Activated T-cell treated with anti-CD3 and anti-CD28 coated beads, Interleukin-2, amount 50 U/mL, for 24 hours (primary cell): ENCODE data around the gene TRAPPC2L.
A peak's percentile ranks its signal among the peaks of the same experiment; 100 is the strongest.
"Not testable (repeated sequence)": the region's sequence is repeated elsewhere in the genome, so short reads cannot be mapped to it uniquely, and the experiment has no call there.

Experiments
- DNase-seq: peaks from one replicate; pipeline ENCODE4 v3.0.0-alpha.2; 2020
- H3K27ac Mint-ChIP-seq: 2 replicates; pipeline ENCODE4 v1.8.0; 2020; ENCODE audit warnings: mild to moderate bottlenecking, mixed read lengths
- H3K27me3 Mint-ChIP-seq: 2 replicates; pipeline ENCODE4 v1.8.0; 2020; ENCODE audit warnings: mixed read lengths
- H3K36me3 Mint-ChIP-seq: 2 replicates; pipeline ENCODE4 v1.8.0; 2020; ENCODE audit warnings: low read depth, mixed read lengths
- H3K4me1 Mint-ChIP-seq: 2 replicates; pipeline ENCODE4 v1.8.0; 2020; ENCODE audit warnings: low read depth, mixed read lengths
- H3K4me3 Mint-ChIP-seq: 2 replicates; pipeline ENCODE4 v1.8.0; 2020; ENCODE audit warnings: mild to moderate bottlenecking, moderate library complexity, mixed read lengths
- H3K9me3 Mint-ChIP-seq: 2 replicates; pipeline ENCODE4 v1.8.0; 2020; ENCODE audit warnings: mixed read lengths

Gene TRAPPC2L

DNA sequence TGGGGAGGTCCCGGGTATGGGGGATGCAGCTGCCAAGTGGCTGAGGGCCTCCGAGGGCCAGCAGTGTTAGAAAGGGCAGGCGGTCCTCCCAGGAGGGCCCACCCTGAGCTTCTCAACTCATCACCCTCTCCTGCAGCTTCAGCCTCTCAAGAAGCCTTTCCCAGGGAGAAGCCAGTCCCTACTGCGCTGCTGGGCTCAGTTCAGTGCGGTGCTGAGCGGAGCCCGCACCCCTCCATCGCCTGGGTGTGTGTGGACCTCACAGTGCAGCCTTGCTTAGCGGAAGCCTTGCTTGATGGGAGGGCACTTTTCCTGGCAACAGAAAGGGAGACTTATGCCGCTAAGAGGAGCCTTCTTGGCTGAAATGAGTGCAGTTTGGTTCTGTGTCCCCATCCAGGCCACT lies 41.7 kb upstream of the TRAPPC2L start:
- H3K9me3 Mint-ChIP-seq, result no peaks in the 10 kb centered on the region
- H3K36me3 Mint-ChIP-seq, result peaks cover 11% of the 10 kb centered on the region
- DNase-seq, result no peak
- no peak overlapping the region for H3K27ac Mint-ChIP-seq
- H3K27me3 Mint-ChIP-seq, result no peaks in the 10 kb centered on the region
- H3K4me1 Mint-ChIP-seq, result peaks cover 12% of the 10 kb centered on the region
- no peak overlapping the region for H3K4me3 Mint-ChIP-seq

DNA sequence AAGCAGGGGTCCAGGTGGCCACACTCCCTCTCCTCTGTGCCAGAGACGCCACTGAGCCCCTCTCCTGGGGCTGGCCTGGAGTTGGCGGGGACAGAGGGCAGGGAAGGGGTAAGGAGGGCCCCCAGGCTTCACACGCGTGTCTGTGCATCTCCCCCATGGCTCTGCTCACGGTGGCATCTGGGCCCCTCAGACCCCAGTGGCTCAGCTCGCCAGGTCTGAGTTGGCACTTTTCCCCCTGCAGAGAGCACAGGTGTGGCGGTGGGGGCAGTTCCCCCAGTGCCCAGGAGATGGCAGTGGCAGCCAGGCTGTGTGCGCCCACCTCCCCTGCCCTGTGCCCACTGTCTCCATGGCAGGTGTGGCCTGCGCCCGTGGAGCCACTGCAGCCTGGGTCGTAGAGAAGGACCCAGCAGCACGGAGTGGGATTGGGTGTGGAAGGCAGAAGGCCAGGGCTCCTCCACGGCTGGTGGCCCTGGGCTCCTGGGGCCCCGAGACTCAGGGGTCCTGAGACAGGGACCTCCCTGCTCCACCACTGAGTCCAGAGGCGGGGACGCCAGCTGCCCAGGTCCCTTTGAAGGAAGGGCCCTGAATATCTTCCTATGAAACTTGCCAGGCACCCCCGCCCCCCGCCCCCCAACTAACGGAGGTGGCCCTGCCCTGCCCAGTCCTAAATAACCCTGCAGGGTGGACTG lies 40.9 kb upstream of the TRAPPC2L start:
- no peak overlapping the region for H3K27ac Mint-ChIP-seq
- H3K4me1 Mint-ChIP-seq, result peaks cover 11% of the 10 kb centered on the region
- no peak overlapping the region for H3K4me3 Mint-ChIP-seq
- H3K27me3 Mint-ChIP-seq, result no peaks in the 10 kb centered on the region
- no peaks in the 10 kb centered on the region for H3K9me3 Mint-ChIP-seq
- DNase-seq, result peak; percentile 79
- H3K36me3 Mint-ChIP-seq, result peaks cover 3% of the 10 kb centered on the region

DNA sequence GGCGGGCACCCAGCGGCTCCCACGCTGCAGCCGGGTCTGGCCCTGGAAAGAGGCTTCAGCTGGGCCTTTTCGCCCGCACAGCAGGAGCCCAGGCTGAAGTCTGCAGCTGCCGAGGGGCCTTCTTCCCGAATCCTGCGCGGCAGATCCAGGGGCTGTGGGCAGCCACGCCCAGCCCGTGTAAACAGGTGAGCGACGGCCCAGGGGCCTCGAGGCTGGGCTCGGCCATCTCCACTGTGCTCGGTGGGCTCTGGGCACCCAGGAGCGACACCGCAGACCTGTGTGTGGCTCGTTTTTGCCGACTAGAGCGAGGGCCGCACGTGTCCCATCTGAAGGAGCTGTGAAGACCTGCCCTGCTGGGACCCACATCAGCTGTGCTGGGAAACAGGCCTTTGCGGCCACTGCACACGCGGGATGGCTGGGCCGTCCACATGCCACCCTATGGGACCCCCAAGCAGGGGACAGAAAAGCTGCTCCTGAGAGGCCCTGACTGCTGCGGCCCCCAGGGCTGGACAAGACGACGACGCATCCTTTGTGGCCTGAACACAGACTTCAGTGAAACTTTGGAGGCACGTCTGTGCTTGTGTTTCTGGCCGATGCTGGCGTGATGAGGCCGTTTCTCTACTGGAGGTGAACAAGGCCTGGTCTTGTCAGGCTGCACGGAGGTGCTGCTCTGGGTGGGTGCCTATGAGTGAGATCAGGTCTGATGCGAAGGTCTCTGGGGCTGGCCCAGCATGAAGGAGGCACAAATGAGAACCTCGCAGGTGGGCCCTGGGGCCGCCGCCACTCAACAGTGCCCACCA lies 40.0 kb upstream of the TRAPPC2L start:
- H3K36me3 Mint-ChIP-seq, result peaks cover 1% of the 10 kb centered on the region
- no peak overlapping the region for H3K4me3 Mint-ChIP-seq
- H3K9me3 Mint-ChIP-seq, result no peaks in the 10 kb centered on the region
- peaks cover 10% of the 10 kb centered on the region for H3K4me1 Mint-ChIP-seq
- no peak overlapping the region for H3K27ac Mint-ChIP-seq
- no peak for DNase-seq
- no peaks in the 10 kb centered on the region for H3K27me3 Mint-ChIP-seq

DNA sequence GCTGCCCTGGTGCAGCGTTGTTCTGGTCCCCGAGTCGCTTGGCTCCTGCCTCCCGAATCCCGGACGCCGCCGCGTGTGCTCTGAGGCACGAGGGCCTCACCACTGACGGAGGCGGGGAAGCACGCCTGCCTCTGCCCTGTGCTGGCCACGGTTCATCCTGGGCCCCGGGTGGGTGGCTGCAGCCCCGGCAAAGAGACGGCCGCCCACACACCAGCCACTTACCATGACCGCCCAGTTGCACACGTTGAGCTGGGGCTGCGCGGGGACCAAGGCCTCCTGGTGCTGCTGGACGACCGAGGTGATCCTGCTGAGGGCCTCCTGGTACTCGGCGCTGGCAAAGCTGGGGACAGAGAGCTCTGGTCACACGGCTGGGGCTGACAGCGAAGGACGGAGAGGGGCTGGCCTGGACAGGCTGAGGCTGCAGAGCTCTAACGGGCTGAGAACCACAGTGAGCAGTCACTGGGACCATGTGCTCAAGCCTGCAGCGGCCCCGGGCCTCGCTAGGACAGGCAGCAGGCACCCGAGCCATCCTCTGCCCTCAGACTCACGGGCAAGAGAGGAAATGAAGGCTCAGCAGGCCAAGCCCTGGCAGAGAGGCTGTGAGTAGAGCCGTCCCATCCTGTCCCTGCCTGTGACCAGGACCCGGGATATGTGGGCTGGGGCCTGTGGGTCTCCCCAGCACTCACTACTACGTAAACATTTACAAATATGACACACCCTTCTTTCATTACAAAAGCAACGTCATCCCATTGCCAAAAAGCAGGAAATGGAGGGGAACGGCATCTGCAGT lies 38.9 kb upstream of the TRAPPC2L start:
- Mint-ChIP-seq H3K4me3 (no peak overlapping the region), H3K36me3 (peaks cover 4% of the 10 kb centered on the region), H3K27me3 (no peaks in the 10 kb centered on the region), H3K9me3 (no peaks in the 10 kb centered on the region), H3K27ac (peak overlapping the region; percentile 26), H3K4me1 (peaks cover 4% of the 10 kb centered on the region)
- DNase-seq, result no peak

DNA sequence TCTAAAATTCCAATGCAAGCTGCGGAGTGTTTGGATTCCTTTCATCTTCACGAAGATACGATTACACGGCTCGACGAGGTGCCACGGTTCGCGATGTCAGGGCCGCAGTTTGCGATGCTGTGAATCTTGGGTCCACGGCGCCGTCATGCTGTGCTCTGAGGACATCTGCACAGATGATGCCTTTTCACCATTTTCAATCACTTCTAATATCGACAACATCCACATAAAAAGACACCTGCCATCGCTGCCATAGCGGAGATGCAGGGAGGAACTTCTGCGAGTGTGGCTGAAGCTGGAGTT lies 38.4 kb upstream of the TRAPPC2L start:
- H3K27me3 Mint-ChIP-seq, result no peaks in the 10 kb centered on the region
- H3K27ac Mint-ChIP-seq, result no peak overlapping the region
- peaks cover 6% of the 10 kb centered on the region for H3K36me3 Mint-ChIP-seq

DNA sequence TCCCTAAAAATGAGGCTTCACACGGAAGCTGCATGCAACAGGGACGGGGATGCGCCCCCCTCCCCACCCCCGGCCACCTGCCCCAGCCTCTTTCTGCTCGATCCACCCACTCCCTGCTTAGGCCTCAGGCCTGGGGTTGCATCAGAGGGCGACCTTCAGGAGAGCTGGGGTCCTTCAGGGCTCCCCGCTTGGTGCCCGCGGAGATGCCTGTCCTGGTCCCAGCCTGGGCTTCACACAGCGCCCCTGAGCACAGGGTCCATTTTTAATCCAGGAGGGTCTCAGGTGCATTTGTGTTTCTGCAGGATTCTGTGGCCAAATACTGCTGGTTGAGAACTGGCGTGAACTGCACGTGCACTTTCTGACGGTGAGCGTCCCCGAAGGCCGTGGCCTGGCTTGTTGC lies 37.8 kb upstream of the TRAPPC2L start:
- Mint-ChIP-seq H3K36me3 (peaks cover 6% of the 10 kb centered on the region), H3K4me3 (no peak overlapping the region), H3K27ac (peak overlapping the region; percentile 37), H3K9me3 (no peaks in the 10 kb centered on the region), H3K27me3 (no peaks in the 10 kb centered on the region), H3K4me1 (no peaks in the 10 kb centered on the region)
- DNase-seq, result no peak

More for the DNA sequence above, 38.4 kb upstream of the TRAPPC2L start:
- Mint-ChIP-seq H3K4me1 (peaks cover 4% of the 10 kb centered on the region), H3K9me3 (no peaks in the 10 kb centered on the region), H3K4me3 (no peak overlapping the region)
- no peak for DNase-seq

DNA sequence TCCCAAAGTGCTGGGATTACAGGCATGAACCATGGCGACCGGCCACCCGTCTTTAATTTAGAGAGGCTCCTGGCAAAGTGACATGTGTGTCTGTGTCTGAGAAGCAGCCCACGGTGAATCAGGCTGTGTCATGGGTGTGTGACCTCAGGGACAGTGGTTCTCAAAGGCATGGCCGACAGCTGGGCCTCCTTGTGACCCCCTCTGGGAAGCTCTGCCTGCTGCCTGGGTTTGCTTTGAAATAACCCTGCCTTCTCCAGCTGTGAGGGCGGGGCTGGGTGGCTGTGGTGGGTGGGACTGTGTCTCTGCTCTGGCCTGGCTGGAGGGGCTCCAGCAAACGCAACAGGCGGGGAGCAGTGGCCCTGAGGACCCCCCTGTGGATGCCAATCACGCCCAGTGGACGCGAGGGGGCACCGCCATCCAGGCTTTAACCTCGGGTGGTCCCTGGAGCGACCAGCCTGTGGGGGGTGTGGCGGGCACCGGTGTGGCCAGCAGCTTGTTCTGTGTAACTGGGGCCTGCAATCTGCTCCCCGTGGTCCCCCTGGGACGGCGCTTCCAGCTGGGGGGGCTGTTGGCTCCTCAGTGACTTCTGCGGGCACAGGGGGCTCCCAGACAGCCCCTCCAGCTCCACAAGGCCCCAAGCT lies 36.4 kb upstream of the TRAPPC2L start:
- Mint-ChIP-seq H3K4me3 (no peak overlapping the region), H3K4me1 (no peaks in the 10 kb centered on the region), H3K36me3 (peaks cover 6% of the 10 kb centered on the region), H3K27me3 (no peaks in the 10 kb centered on the region), H3K27ac (no peak overlapping the region), H3K9me3 (no peaks in the 10 kb centered on the region)
- no peak for DNase-seq

DNA sequence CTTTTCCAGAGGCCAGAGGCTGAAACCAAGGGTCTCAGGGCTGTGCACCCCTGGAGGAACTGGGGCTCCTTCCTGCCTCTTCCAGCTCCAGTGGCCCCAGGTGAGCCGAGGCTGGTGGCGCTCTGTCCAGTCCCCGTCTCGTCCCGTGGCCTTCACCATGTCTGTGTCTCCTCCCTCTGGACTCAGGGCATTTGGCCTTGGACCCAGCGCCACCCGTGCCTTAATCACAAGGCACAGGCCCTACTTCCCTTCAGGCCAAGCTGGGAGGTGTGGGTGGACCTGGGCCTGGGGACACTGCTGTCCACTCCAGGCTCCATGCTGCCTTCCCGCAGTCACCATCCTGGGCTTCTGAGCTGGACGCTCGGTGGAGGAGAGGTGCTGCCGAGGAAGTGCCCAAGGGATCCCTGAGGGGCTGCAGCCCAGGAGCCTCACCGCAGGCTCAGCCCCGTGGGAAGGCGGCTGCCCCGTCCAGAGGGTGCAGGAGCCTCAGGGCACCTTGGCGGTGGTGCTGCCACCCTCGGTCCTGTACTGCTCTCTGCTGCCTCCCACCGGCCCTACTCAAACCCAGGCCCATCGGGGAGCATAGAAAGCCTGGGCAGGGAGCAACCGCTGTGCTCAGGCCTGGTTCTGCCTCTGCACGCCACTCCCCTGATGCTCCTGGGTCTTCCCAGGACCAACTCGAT lies 35.6 kb upstream of the TRAPPC2L start:
- Mint-ChIP-seq H3K27me3 (no peaks in the 10 kb centered on the region), H3K36me3 (peaks cover 6% of the 10 kb centered on the region), H3K4me3 (no peak overlapping the region), H3K27ac (no peak overlapping the region), H3K9me3 (no peaks in the 10 kb centered on the region), H3K4me1 (no peaks in the 10 kb centered on the region)
- DNase-seq, result no peak

DNA sequence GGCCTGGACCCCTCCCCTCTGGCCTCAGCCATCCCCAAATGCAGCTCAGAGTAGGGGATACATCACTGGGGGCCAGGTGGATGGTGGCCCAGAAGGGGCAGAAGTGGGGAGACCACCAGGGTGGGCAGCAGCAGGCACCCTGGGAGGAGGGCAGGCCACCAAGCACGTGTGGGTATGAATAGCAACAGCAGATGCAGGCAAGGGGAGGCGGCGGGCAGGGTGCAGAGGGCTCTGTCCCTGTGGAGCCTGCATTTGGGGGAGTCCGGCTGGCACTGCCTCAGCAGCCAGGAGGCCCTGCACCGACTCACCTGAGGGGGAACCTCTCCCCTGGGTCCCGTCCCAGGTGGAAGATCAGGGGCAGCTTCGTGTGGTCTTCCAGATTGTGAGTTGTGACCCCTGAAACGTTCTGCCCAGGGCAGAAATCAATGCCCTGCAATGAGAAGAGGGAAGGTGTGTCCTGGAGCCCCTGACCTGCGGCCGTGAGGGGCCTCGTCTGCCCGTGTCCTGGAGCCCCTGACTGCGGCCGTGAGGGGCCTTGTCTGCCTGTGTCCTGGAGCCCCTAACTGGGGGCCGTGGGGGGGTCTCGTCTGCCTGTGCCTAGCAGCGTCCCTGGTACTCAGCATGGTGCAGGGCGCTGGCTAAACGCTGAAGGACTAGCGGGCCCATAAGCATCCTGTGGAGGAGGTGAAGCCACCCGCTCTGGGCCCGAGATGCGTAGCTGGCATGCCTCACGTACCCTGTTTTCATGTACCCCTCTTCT lies 34.5 kb upstream of the TRAPPC2L start:
- no peak for DNase-seq
- no peaks in the 10 kb centered on the region for H3K27me3 Mint-ChIP-seq
- no peak overlapping the region for H3K27ac Mint-ChIP-seq
- peaks cover 6% of the 10 kb centered on the region for H3K36me3 Mint-ChIP-seq
- no peaks in the 10 kb centered on the region for H3K9me3 Mint-ChIP-seq
- H3K4me3 Mint-ChIP-seq, result no peak overlapping the region
- H3K4me1 Mint-ChIP-seq, result no peaks in the 10 kb centered on the region

DNA sequence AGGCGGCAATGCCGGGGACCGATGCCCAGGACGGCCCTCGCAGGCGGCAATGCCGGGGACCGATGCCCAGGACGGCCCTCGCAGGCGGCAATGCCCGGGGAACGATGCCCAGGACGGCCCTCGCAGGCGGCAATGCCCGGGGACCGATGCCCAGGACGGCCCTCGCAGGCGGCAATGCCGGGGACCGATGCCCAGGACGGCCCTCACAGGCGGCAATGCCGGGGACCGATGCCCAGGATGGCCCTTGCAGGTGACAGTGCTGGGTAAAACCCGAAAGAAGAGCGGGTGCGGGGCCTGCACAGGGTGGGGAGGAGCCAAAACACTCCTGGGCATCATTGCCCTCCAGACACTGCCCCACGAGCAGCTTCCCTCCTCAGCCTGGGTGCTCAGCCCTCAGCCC lies 33.3 kb upstream of the TRAPPC2L start:
- not testable (repeated sequence) for H3K36me3 Mint-ChIP-seq, H3K9me3 Mint-ChIP-seq, DNase-seq, H3K27me3 Mint-ChIP-seq, H3K4me1 Mint-ChIP-seq, H3K4me3 Mint-ChIP-seq, H3K27ac Mint-ChIP-seq

DNA sequence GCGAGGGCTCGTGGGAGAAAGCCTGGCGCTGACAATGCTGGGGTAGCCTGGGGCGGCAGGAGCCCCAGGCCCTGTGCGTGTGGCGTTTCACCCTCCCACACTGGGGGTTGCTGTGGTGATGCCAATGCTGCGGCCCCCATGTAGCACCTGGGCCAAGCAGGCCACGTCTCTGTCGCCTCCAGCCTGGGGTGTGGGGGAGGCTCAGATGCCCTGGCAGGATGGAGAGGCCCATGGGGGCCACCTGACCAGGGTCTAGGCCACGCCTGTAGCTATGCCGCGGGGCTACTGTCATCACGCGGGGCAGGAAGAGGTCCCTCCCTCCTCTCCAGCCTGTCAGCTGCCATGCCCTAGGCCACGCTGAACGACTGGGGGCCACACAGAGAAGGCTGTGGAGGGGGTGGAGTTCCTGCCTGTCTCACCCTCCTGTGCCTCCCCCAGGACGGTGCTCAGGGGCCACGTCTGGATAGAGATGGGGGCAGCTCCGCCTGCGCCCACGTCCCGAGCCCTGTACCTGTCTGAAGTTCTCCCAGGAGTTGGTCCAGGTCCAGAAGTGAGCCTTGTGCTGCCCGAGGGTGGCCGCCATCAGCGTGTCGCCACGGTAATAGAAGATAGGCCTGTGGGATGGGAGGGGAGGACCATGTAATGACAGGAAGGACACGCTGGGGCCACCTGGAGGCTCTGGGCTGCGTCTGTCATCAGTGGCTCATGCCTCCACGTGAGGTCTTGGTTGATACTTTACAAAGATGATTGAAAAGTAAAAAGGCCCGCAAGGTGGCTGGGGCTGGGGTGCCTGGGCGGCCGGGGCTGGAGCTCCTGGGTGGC lies 32.5 kb upstream of the TRAPPC2L start:
- Mint-ChIP-seq H3K27me3 (no peaks in the 10 kb centered on the region), H3K4me1 (no peaks in the 10 kb centered on the region), H3K27ac (no peak overlapping the region), H3K9me3 (no peaks in the 10 kb centered on the region), H3K4me3 (no peak overlapping the region), H3K36me3 (peaks cover 9% of the 10 kb centered on the region)
- DNase-seq, result no peak

DNA sequence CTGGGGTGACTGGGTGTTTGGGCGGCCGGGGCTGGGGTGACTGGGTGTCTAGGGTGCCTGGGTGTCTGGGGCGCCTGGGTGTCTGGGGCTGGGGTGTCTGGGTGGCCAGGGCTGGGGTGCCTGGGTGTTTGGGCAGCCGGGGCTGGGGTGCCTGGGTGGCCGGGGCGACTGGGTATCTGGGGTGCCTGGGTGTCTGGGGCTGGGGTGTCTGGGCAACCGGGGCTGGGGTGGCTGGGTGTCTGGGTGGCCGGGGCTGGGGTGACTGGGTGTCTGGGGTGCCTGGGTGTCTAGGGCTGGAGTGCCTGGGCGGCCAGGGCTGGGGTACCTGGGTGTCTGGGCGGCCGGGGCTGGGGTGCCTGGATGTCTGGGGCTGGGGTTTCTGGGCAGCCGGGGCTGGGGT lies 31.8 kb upstream of the TRAPPC2L start:
- no peaks in the 10 kb centered on the region for H3K4me1 Mint-ChIP-seq
- no peak overlapping the region for H3K4me3 Mint-ChIP-seq
- peaks cover 9% of the 10 kb centered on the region for H3K36me3 Mint-ChIP-seq
- no peaks in the 10 kb centered on the region for H3K27me3 Mint-ChIP-seq
- no peak overlapping the region for H3K27ac Mint-ChIP-seq
- DNase-seq, result no peak
- H3K9me3 Mint-ChIP-seq, result no peaks in the 10 kb centered on the region
